HG02884 (cell line): Measurements from ENCODE around the gene ZNF708.
"Not testable (repeated sequence)": the region's sequence is repeated elsewhere in the genome, so short reads cannot be mapped to it uniquely, and the experiment has no call there.

Experiments
- ATAC-seq: cut with Tn5 transposase; IDR thresholded peaks from one replicate; pipeline ENCODE4 v1.9.1; 2021; ENCODE audit warnings: mild to moderate bottlenecking, moderate library complexity; ENCODE audit not compliant: unreplicated experiment

ZNF708 gene

DNA sequence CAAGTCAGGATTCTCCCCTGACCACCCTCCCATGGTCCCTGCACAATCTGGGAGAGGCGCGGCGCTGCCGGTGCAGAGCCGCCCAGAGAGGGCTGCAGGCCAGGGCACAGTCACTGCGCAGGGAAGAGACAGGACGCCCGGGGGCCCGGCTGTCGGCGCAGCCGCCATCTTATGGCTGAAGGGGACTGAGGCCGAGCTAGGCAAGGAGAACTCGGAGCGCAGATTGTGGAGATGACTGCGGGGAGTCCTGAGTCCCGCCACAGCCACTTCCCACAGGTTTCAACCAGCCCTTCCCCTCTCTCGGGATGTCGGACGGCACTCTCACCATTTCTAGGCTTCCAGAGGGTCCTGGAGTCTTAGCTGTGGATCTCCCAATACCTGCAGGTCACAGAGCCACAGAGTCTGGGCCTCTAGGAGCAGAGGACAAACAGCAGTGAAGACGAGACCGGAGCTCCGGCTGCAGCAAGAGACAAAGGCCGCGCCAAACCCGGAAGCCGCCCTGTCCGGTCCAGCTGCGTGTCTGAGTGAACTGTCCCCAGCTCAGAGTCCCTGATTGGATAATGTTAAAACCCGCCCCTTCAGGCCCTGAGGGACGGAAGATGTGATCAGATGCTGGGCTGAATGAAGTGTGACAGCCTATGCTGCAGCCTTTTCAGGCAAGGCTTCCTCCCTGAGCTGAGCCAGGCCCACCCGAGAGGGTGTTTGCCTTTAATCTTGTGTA lies at the start of gene ZNF708:
Gene ZNF708 (minus strand): TSS at position 526 of the 721 bp plus-strand sequence. CDS start 198 bp downstream, at position 328.
- peak; percentile 100 for ATAC-seq

DNA sequence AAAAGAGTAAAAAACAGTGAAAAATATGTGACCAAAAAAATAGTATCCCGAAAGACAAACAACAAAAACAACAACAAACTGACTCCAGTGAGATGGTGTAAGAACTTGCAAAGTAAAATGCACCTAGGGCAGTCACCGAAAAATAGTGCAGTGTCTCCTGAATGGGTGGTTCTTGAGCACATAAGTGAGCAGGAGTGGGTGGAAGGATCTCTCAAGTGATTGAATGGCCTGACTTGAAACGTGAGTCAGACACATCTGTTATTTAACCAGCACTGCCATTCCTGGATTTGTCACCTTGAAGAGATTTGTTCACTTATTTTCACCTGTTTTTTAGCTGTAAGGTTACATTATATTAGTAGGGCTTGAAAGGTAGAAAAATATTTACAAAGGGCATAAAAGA lies 33.1 kb upstream of the ZNF708 start:
- no peak for ATAC-seq

GRCh38 chr19:21358768-21359451 lies 29.7 kb upstream of the ZNF708 start, which contains the start of gene ZNF738:
ZNF738 (plus strand) TSS chr19:21359000; CDS start chr19:21359141, 141 bp downstream.
- peak; percentile 91 for ATAC-seq

- no peak for ATAC-seq
Measured at GRCh38 chr19:21352830-21353229, 23.6 kb upstream of the ZNF708 start.

DNA sequence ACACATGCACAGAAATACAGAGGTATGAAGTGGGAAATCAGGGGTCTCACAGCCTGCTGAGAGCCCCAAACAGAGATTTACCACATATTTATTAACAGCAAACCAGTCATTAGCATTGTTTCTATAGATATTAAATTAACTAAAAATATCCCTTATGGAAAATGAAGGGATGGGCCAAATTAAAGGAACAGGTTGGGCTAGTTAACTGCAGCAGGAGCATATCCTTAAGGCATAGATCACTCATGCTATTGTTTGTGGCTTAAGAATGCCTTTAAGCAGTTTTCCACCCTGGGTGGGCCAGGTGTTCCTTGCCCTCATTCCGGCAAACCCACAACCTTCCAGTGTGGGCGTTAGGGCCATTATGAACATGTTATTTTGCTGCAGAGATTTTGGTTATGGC lies 15.6 kb upstream of the ZNF708 start:
- not testable (repeated sequence) for ATAC-seq

- no peak for ATAC-seq
Measured at GRCh38 chr19:21335721-21336120, 6.5 kb upstream of the ZNF708 start.

- ATAC-seq, result no peak
Measured at GRCh38 chr19:21328406-21328805, 804 bp downstream of the ZNF708 start.

GRCh38 chr19:21326169-21326568 lies 3.0 kb downstream of the ZNF708 start:
- ATAC-seq, result no peak

- ATAC-seq, result no peak
Measured at GRCh38 chr19:21323000-21323399, 6.2 kb downstream of the ZNF708 start.

DNA sequence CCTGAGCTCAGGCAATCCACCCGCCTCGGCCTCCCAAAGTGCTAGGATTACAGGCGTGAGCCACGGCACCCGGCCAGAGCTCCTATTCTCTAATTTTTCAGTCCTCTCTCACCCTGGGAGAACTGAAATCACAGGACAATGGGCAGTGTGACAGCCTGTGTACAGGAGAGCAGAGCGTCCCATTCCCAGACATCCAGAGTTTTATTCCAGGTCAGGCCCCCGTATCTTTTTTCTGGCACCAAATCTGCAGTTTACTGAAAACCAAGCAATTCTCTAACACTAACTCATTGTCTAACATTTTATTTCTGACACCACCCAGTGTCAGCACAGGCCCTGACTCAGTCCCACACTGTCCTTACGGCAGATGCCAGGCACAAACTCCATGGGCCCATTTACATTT lies 6.7 kb downstream of the ZNF708 start:
- ATAC-seq, result no peak

DNA sequence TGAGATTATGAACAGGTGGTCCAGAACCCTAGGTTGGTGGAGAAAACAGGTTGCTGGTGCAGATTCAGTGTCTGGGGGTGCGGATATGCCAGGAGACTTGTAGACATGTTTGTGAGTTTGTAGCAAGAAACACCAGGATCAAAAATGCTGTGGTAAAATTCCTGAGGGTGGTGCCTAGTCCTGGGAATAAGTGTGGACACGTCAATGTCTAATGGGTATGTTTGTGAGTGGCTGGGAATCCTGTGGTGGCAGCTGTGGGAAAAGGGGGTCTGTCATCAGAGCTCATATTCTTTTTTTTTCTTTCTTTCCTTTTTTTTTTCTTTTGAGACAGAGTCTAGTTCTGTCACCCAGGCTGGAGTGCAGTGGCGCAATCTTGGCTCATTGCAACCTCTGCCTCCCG lies 7.2 kb downstream of the ZNF708 start:
- no peak for ATAC-seq

DNA sequence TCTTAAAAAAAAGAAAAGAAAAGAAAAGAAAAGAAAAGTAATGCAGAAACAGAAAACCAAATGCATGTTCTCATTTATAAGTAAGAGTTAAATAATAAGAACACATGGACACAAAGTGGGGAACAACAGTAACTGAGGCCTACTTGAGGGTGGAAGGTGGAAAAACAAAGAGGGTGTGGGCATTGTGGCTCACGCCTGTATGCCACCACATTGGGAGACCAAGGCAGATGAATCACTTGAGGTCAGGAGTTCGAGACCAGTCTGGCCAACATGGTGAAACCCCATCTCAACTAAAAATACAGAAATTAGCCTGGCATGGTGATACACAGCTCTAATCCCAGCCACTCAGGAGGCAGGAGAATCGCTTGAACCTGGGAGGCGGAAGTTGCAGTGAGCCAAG lies 8.1 kb downstream of the ZNF708 start:
- no peak for ATAC-seq

- no peak for ATAC-seq
Measured at GRCh38 chr19:21317821-21318220, 11.4 kb downstream of the ZNF708 start.

DNA sequence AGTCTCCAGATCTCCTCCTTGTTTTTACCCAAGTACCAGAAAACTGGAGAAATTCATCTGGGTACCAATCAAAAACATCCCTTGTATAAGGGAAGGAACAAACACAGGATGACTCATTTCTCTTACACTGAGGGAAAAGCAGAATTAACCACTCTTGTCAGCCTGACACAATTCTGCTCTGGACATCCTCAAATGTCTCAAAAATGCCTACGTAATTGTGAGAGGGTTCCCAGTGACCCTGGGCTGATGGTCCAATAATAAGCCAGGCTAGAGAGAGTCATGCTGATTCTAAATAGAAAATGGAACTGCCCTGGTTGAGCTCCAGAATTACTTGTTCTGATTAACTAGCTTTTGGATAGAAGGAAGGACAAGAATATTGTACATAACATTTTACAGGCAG lies 14.5 kb downstream of the ZNF708 start:
- no peak for ATAC-seq

DNA sequence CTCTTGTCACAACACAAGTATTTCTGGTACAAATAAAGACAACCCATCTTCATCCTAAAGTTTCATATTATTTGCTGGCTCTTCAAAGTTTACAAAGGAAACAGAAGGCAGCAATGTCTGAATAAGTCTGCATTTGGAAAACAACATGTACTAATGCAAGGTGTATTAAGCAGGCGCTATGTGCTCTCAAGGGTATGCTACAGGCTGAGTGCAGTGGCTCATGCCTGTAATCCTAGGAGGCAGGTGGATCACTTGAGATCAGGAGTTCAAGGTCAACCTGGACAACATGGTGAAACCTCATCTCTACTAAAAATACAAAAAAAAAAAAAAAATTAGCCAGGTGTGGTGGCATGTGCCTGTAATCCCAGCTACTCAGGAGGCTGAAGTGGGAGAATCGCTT lies 16.4 kb downstream of the ZNF708 start:
- not testable (repeated sequence) for ATAC-seq

GRCh38 chr19:21308773-21309172 lies 20.4 kb downstream of the ZNF708 start:
- ATAC-seq, result no peak

DNA sequence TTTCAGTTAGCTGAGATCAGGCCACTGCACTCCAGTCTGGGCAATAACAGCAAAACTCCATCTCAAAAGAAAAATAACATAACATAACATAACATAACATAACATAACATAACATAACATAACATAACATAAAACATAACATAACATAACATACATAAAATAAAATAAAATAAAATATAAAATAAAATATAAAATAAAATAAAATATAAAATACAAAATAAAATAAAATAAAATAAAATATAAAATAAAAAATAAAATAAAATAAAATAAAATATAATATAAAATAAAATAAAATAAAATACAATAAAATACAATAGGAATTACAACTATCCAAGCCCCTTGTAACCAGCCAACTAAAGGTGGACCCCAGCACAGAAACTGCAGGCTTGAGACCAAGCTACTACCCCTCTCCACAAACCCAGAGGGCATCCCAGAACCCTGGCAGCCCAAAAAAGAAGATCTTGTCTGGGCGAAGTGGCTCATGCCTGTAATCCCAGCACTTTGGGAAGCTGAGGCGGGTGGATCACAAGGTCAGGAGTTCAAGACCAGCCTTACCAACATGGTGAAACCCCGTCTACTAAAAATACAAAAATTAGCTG lies 22.2 kb downstream of the ZNF708 start:
- ATAC-seq, result not testable (repeated sequence)

- ATAC-seq, result not testable (repeated sequence)
Measured at GRCh38 chr19:21293768-21294167, 35.4 kb downstream of the ZNF708 start.

GRCh38 chr19:21269813-21270212 lies 59.4 kb downstream of the ZNF708 start:
- no peak for ATAC-seq

GRCh38 chr19:21264891-21265290 lies 64.3 kb downstream of the ZNF708 start:
- no peak for ATAC-seq

DNA sequence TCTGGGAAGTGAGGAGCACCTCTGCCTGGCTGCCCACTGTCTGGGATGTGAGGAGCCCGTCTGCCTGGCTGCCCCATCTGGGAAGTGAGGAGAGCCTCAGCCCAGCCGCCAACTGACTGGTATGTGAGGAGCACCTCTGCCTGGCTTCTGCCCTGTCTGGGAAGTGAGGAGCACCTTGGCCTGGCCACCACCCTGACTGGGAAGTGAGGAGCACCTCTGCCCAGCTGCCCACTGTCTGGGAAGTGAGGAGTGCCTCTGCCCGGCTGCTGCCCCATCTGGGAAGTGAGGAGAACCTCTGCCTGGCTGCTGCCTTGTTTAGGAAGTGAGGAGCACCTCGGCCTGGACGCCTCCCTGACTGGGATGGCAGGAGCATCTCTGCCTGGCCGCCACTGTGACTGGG lies 64.8 kb downstream of the ZNF708 start:
- no peak for ATAC-seq

GRCh38 chr19:21260848-21261381 lies 68.3 kb downstream of the ZNF708 start:
- ATAC-seq, result not testable (repeated sequence)
